Stimulated activated naive CD4-positive, alpha-beta T cell treated with Interleukin-2 at 50 U/mL for 16 hours (primary cell): ENCODE measurements around the gene SLC25A1.
A peak's percentile ranks its signal among the peaks of the same experiment; 100 is the strongest.
"Not testable (repeated sequence)": the region's sequence is repeated elsewhere in the genome, so short reads cannot be mapped to it uniquely, and the experiment has no call there.

Source experiments
- DNase-seq: peaks from one replicate; lab custom pipeline; 2025; lab: John Stamatoyannopoulos, UW

SLC25A1 gene

DNA sequence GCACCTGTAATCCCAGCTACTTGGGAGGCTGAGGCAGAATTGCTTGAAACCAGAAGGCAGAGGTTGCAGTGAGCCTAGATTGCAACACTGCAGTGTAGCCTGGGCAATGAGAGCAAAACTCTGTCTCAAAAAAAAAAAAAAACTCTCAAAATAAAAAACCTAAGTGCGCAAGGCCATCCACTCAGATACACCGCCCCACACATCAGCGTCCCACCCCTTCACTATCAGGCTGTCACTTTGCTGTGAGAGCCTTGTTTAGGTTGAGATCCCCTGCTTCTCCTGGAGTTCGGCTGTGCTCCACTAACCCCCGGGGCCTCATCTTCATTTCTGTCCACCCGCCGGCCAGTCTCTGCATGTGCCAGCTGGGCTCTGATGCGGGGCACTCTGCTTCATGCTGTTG, 12.1 kb downstream of the SLC25A1 start:
- DNase-seq = no peak

DNA sequence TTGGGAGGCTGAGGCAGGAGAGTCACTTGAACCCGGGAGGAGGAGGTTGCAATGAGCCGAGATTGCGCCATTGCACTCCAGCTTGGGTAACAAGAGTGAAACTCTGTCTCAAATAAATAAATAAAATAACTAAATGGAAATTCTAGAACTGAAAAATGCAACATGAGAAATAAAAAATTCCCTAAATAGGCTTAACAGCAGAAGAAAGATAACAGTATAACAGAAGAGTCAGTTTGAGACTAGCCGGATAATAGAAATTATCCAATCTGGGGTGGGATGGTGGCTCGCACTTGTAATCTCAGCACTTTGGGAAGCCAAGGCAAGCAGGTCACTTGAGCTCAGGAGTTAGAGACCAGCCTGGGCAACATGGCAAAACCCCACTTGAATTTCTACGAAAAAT, 14.1 kb downstream of the SLC25A1 start:
- no peak for DNase-seq

GRCh38 chr22:19158649-19159048, 19.9 kb downstream of the SLC25A1 start:
- DNase-seq = not testable (repeated sequence)

- DNase-seq = not testable (repeated sequence)
Measured at GRCh38 chr22:19156109-19156508, 22.4 kb downstream of the SLC25A1 start.

DNA sequence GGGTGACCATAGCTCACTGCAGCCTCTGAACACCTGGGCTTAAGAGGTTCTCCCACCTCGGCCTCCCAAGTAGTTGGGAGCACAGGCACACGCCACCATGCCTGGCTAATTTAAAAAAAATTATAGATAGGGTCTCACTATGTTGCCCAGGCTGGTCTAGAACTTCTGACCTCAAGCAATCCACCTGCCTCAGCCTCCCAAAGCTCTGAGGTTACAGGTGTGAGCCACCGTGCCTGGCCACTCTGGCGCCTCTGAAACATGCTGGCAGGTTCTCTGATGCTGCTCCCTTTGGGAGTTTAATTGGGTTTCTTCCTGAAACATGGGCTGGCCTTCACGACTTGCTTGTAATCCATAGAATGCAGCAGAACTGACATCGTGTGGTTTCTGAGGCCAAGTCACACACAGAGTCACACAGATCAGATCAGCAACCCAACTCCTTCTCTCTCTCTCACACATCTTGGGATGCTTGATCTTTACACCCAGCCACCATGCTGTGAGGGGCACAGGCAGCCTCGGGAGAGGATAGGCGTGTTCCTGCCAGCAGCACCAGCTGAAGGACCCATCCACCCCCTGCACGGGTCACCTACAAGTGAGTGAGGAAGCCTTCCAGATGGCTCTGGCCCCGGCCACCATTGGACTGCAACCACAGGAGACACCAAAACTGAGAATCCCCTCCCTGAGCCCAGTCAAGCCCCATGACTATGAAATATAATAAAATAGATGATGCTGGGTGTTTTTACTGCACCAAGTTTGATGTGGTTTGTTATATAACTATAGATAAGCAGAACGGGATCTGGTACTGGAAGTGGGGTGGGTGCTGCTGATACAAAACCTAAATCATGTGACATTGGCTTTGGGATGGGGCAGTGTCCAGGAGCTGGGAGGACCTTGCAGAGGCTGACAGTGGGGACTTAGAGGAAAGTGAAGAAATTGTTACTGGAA, 25.3 kb downstream of the SLC25A1 start:
- DNase-seq = no peak

DNA sequence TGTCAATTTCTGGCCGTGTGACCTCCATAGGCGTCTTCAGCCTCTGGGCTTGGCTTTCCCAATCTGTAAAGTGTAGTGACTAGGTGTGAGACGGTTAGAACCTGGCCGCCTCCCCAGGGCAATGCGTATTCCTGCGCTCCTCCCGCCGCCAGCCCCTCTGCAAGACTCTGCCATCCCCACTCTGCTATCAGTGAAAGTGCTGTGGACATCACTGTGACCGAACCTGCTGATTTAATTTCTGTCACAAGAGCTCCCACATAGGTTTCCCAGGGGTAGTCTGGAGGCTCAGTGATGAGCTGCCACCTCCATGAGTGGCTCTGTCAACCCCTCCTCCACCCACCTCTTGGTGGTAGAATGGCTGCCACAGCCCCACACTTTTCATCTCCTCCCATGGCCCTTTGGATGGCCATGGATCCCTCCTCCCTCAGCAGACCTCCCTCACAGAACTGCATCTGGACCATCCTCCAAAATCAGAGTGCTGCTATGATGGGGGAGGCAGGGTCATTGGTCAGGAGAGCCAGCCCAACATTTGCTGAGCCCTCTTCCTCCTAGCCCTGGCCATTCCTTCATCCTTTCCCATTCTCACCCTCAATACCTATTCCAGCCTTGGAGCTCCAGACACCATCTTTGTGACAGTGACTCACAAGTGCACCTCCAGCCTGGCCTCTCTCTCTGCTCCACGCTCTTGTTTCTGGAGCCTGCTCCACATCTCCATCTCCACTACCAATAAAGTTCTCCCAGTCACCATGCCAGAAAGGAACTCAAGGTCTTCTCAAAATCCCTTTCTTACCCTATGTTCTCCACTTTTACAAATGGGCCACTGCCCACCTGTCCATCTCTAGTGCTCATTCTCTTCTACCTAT, 27.0 kb downstream of the SLC25A1 start:
- no peak for DNase-seq

- DNase-seq = no peak
Measured at GRCh38 chr22:19150482-19151328, 27.8 kb downstream of the SLC25A1 start.

- no peak for DNase-seq
Measured at GRCh38 chr22:19149991-19150390, 28.5 kb downstream of the SLC25A1 start, which contains the start of gene GSC2. GSC2 (minus strand) TSS chr22:19150292; CDS start chr22:19150283, 9 bp downstream.

DNA sequence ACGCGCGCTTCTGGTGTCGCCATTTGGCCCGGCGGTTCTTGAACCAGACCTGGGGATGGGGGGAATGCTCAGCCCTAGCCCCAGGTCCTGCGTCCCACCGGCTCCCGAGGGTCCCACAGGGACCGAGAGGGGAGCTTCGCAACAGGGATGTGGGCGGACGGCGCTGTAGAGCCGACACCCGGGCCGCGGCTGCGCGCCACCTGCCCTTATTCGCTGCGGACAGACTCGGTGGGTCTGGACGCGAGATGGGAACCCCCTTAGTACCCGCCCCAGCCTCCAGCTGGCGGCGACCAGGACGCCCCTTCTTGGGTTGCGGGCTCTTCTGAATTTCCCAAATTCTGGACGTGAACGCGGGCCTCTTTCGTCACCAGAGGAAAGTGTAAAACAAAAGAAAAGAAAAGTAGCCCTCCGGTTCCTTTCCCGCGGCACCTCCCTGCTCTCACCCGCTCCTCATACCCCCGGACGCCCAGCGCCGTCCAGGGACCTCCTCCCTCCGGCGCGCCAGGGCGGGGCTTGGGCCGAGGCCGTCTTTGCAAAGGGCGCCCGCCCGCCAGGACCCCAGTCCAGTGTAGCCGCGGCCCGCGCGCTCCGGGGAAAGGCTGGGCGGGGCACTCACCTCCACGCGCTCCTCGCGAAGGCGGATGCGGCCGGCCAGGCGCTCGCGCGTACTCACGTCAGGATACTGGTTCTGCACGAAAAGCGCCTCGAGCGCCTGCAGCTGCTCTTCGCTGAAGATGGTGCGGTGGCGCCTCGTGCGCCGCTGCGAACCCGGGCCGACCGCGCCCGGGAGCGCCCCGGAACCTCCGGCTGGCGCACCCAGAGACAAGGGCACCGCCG, 29.3 kb downstream of the SLC25A1 start:
- DNase-seq = peak; percentile 22

- no peak for DNase-seq
Measured at GRCh38 chr22:19148417-19149046, 30.0 kb downstream of the SLC25A1 start.

- DNase-seq = no peak
Measured at GRCh38 chr22:19147195-19147780, 31.2 kb downstream of the SLC25A1 start.

DNA sequence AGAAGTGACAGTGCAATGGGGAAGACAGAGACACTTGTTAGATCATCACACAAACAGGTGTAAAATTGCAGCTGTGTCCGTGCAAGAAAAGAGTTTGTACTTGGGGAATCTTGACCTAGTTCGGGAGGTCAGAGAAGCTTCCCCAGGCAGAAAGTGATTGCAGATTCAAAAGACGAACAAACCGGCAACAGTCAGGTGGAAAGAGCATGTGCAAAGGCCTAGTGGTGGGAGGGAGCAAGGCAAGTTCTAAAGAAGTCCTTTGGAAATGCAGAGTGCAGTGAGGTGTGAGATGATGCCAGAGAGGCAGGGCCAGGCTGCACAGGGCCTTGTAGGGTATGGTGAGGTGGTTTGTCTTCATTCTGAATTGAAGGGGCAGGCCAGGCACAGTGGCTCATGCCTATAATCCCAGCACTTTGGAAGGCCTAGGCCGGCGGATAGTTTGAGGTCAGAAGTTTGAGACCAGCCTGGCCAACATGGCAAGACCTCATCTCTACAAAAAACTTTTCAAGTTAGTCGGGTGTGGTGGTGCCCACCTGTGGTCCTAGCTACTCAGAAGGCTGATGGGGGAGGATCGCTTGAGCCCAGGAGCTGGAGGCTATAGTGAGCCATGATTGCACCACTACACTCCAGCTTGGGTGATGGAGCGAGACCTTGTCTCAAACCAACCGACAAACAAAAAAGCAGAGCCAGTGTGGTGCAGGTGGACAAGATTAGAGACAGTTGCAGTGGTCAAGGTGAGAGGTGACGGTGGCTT, 32.1 kb downstream of the SLC25A1 start:
- no peak for DNase-seq

- DNase-seq = peak; percentile 23
Measured at GRCh38 chr22:19143967-19144400, 34.6 kb downstream of the SLC25A1 start.

GRCh38 chr22:19143212-19143611, 35.3 kb downstream of the SLC25A1 start:
- no peak for DNase-seq

GRCh38 chr22:19142394-19142793, 36.1 kb downstream of the SLC25A1 start:
- no peak for DNase-seq

GRCh38 chr22:19139974-19140373, 38.6 kb downstream of the SLC25A1 start:
- DNase-seq = no peak

DNA sequence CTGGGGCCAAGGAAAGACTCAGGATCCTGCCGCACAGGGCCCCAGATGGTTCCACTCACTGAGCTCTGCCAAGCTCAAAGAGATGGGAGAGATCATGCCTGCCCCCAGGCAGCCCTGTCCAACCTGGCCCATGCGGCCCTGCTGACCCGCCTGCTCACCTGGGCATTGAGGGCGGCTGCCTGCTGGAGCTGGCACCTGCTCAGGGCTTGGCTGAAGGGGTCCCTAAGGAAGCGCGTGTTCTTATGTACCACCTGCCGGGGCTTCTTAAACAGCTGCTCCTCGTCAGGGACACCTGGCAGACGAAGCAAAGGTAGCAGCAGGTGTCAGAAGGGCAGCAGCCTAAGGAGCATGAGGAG, 39.6 kb downstream of the SLC25A1 start:
- no peak for DNase-seq

- DNase-seq = no peak
Measured at GRCh38 chr22:19138217-19139000, 40.1 kb downstream of the SLC25A1 start.
